Activated naive CD4-positive, alpha-beta T cell (primary cell): ENCODE measurements around the gene GABRD.

Experiments
- DNase-seq, 4 experiments: peaks; one replicate each; lab custom pipeline; 2025; lab: John Stamatoyannopoulos, UW

GABRD gene

GRCh38 chr1:2018217-2019171 is 651 bp upstream of the GABRD start:
- DNase-seq, result no peak

GRCh38 chr1:2019571-2020309 is 595 bp downstream of the GABRD start:
- no peak for DNase-seq

GRCh38 chr1:2020310-2020655 is 1.1 kb downstream of the GABRD start:
- DNase-seq, result no peak

GRCh38 chr1:2021550-2021949 is 2.4 kb downstream of the GABRD start:
- no peak for DNase-seq

GRCh38 chr1:2022063-2022770 is 3.1 kb downstream of the GABRD start:
- DNase-seq, result no peak

- no peak for DNase-seq
Observed at GRCh38 chr1:2023187-2023586, 4.0 kb downstream of the GABRD start.

- no peak for DNase-seq
Observed at GRCh38 chr1:2024451-2024850, 5.3 kb downstream of the GABRD start.

- DNase-seq, result no peak
Observed at GRCh38 chr1:2024887-2025286, 5.7 kb downstream of the GABRD start.

GRCh38 chr1:2025491-2025981 is 6.4 kb downstream of the GABRD start:
- DNase-seq, result peak in 1 of 4 experiments; percentile 28

- no peak for DNase-seq
Observed at GRCh38 chr1:2027961-2028583, 8.9 kb downstream of the GABRD start.

GRCh38 chr1:2028870-2029560 is 9.9 kb downstream of the GABRD start:
- no peak for DNase-seq

GRCh38 chr1:2029561-2029960 is 10.4 kb downstream of the GABRD start:
- no peak for DNase-seq

- no peak for DNase-seq
Observed at GRCh38 chr1:2030076-2030871, 11.1 kb downstream of the GABRD start.

- no peak for DNase-seq
Observed at GRCh38 chr1:2031546-2032540, 12.7 kb downstream of the GABRD start.

- DNase-seq, result no peak
Observed at GRCh38 chr1:2032737-2033136, 13.6 kb downstream of the GABRD start.

- DNase-seq, result no peak
Observed at GRCh38 chr1:2033165-2033564, 14.0 kb downstream of the GABRD start.

GRCh38 chr1:2036287-2036686 is 17.1 kb downstream of the GABRD start:
- no peak for DNase-seq

- no peak for DNase-seq
Observed at GRCh38 chr1:2037314-2037979, 18.3 kb downstream of the GABRD start.

- no peak for DNase-seq
Observed at GRCh38 chr1:2038229-2038628, 19.1 kb downstream of the GABRD start.
